GM19099 (cell line): Measurements from ENCODE around the gene SDSL.

Experiments used
- POLR2A ChIP-seq: IDR thresholded peaks from 3 replicates; pipeline ENCODE4 v1.6.1; 2011; ENCODE audit warnings: low read depth; ENCODE audit not compliant: insufficient read length; ENCODE audit errors: extremely low read depth

The SDSL gene

GRCh38 chr12:113463746-113464451 lies 41.7 kb downstream of the SDSL start:
- TF ChIP-seq POLR2A: no peak

DNA sequence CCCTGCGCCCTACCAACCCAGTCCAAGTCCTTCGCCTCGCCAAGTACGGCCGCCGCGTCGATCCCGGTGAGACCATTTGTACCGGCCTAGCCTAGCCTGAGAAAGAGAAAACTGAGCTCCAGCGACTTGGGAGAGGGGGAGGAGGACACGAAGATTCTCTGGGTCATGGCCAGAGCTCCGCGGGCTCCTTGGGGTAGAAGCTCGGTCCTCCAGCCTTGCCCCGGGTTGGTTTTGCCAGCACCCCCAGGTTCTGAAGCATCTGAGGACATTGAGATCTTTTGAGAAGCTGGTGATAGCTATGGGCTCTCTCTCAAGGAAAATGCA lies 42.2 kb downstream of the SDSL start:
- no peak for TF ChIP-seq POLR2A

DNA sequence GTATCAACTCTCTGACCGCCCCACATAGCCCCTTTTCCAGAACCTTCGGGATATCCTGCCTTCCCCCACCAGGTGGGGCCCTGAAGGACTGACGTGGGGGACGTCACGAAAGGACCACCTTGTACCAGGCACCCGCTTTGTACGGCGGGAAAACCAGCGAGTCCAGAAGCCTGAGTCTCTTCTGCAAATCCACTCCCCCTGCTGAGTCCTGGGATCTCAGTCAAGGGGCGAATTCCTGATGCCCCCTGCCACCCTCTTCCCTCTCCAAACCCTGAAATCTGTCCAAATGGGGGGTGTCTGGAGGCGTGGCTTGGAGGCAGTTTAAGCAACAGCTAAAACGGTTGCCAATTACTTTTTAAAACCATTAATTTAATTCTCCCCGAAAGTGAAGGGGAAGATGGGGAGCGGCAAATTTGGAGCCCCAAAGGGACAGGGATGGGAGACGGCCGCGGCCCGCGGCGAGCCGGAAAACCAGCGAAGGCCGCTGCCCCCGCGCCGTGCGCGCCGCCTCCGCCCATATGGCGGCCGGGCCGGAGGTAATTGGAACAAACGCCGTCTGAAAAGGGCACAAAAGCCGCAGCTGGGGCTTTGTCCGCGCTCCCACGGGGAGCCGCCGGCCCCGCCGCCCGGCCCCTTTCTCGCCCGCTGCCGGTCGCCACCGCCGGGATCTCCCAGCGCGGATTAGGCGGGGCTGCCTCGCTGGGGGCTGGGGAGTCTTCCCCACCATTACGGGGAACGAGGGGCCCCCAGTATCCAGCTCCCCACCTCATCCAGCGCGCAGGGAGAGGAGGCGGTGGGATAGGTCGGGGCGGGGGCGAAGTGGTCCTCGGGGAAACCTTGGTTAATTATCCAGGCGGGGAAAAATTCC lies 42.9 kb downstream of the SDSL start:
- no peak for TF ChIP-seq POLR2A

- TF ChIP-seq POLR2A: no peak
Measured at GRCh38 chr12:113465808-113466453, 43.8 kb downstream of the SDSL start.

DNA sequence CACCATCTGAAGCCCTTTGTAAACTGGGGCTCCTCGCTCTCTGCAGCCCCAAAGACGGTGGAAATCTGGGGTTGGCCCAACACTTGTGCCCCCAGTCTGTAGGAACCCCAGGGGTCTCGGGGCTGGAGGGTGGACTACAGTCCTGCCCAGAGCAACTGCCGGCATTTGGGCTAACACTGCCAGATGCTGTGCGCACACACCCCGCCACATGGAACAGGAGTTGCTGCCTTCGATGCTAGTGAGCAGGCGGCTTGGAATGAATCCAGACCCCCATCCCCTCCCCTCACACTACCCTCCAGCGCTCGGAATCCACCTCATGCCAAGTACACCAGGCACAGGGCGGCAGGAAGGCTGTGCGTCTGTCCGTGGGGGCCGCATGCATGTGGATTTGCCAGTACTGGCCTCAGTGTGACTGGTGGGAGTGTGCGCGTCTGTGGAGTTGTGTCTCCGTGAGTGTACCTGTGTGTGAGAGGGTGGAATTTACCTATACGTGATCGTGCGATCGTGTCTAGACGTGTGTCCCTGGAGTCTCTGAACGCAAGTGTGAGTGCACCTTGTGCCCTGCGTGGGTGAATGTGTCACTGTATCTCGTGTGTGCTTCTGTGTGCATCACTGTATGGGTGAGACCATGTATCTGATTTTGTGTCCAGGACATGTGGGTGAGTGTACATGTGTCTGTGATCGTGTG lies 44.4 kb downstream of the SDSL start:
- TF ChIP-seq POLR2A: no peak

- no peak for TF ChIP-seq POLR2A
Measured at GRCh38 chr12:113467142-113467501, 44.9 kb downstream of the SDSL start.

- TF ChIP-seq POLR2A: no peak
Measured at GRCh38 chr12:113467502-113468364, 45.6 kb downstream of the SDSL start.

DNA sequence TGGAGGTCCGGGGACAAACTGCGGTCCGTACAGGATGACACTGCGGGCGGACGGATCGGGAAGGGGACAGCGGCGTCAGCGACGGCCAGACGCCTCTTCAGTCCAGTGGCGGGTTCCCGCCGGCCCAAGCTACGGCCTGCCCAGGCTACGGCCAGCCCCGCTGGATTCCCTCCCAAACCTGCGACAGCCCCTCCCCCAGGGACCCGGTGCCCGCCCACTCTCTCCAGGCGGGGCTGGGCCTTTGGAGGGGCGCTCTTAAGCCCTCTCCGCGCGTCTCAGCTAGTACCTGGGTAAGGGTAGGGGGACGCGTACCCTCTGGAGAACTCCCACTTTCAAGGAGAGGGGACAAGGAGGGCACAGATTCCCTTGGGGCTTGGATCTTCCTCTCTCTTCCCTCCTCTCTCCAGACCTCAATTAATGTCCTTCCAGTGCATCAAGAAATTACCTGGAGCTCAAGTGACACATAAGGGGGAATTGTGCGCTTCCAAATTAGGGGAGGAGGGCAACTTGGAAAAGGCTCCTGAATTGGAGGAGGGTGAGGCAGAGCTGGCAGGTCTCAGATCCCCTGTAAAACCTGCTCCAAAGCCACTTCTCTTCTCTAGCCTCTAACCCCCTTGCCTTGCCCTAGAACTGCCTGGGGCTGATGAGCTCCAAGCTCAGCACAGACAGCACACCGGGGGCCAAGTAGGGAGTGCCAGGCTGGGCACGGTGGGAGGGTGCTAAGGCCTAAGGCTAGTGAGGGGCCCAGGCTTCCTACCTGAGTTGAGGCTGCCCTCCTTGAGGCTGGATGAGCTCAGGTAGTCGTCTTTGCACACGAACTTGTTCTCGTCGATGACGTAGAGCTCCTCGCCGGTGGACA lies 46.4 kb downstream of the SDSL start:
- TF ChIP-seq POLR2A: no peak

GRCh38 chr12:113469224-113469948 lies 47.2 kb downstream of the SDSL start:
- no peak for TF ChIP-seq POLR2A

- TF ChIP-seq POLR2A: no peak
Measured at GRCh38 chr12:113469949-113470743, 48.0 kb downstream of the SDSL start.

DNA sequence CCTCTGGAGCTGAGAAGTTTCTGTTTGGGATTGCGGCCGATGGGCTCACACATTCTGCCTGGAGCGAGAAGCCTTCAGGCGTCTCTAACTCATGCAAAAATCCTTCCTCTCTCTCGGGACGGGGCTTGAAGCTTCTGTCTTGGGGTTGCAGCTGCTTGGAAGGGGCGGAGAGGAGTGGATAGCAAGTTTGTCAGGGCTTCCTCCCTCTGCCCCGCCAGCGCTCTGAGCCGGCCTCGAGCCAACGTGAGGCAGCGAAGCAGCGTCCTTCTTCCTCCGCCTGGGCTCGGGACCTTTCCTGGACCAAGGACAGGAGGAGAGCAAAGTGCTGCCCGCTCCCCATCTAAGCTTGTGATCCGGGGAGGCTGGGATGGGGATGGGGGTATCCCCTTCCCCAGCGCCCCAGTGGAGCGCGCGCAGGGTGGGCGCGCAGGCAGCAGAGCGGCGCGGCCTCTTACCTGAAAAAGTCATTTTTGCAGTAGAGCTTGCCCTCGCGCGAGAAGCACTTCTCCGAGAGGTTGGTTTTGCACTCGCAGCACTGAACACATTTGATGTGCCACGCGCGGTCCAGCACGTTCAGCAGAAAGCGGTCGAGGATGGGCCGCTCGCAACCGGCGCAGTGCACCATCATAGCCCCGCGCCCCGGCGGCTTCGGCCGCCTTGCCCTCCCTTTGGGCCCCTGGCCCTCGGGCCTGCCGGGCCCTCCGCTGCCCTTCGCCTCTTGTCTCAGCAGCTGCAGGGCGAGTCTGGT lies 48.9 kb downstream of the SDSL start:
- TF ChIP-seq POLR2A: no peak
